ENCODE data around the gene SLC9A3.
A peak's percentile ranks its signal among the peaks of the same experiment; 100 is the strongest.

Gene SLC9A3

GRCh38 chr5:428754-429452 lies 95.3 kb downstream of the SLC9A3 start:
- DNase-seq (ENCODE audit: insufficient read length, low spot score) (no peak), FAIRE-seq (no peak)
- TF ChIP-seq CTCF (IDR thresholded peaks at IDR 0.05; ENCODE audit: insufficient read depth, missing control alignments), result no peak

- FAIRE-seq, result no peak
- DNase-seq (ENCODE audit: insufficient read length, low spot score), result no peak
- TF ChIP-seq CTCF (IDR thresholded peaks at IDR 0.05; ENCODE audit: insufficient read depth, missing control alignments), result no peak
These were observed 96.0 kb downstream of the SLC9A3 start for GRCh38 chr5:428219-428618.

- no peak for DNase-seq (ENCODE audit: insufficient read length, low spot score)
- no peak for TF ChIP-seq CTCF (IDR thresholded peaks at IDR 0.05; ENCODE audit: insufficient read depth, missing control alignments)
- FAIRE-seq, result no peak
These were observed 96.7 kb downstream of the SLC9A3 start for GRCh38 chr5:427415-428087.

- FAIRE-seq (no peak), DNase-seq (ENCODE audit: insufficient read length, low spot score) (no peak)
- TF ChIP-seq CTCF (IDR thresholded peaks at IDR 0.05; ENCODE audit: insufficient read depth, missing control alignments), result no peak
These were observed 97.8 kb downstream of the SLC9A3 start for GRCh38 chr5:426392-426976.

GRCh38 chr5:425714-426113 lies 98.5 kb downstream of the SLC9A3 start:
- TF ChIP-seq CTCF (IDR thresholded peaks at IDR 0.05; ENCODE audit: insufficient read depth, missing control alignments), result peak; percentile 53
- FAIRE-seq (no peak), DNase-seq (ENCODE audit: insufficient read length, low spot score) (no peak)

- no peak for DNase-seq (ENCODE audit: insufficient read length, low spot score)
- no peak for TF ChIP-seq CTCF (IDR thresholded peaks at IDR 0.05; ENCODE audit: insufficient read depth, missing control alignments)
- FAIRE-seq, result no peak
These were observed 99.7 kb downstream of the SLC9A3 start for GRCh38 chr5:424301-425110.
